Adrenal gland (tissue), 5 donors: ENCODE results near the gene NEK7.

Source experiments
- CTCF ChIP-seq, 6 experiments: fragments of 450-650 bp in 4 of 6; fragments of 200-600 bp in 2 of 6; sonication (generic) in 1 of 6; IDR thresholded peaks; 1 replicate in 5 of 6; 2 replicates in 1 of 6; pipeline versions ENCODE4 v1.5.1 to v1.8.0; 2016 to 2021; ENCODE audit warnings: antibody characterized with exemption in 6 of 6, mild to moderate bottlenecking in 2 of 6, moderate library complexity in 1 of 6
- POLR2A ChIP-seq, 2 donors: fragments of 450-650 bp; IDR thresholded peaks; one replicate each; pipeline ENCODE4 v1.6.1; 2017; ENCODE audit warnings: antibody characterized with exemption in 2 of 2, mild to moderate bottlenecking in 2 of 2, moderate library complexity in 1 of 2
- donor health status: DM: no; HTN: no; CAD: no.

GRCh38 chr1:198153103-198153502, 3.7 kb upstream of the NEK7 start:
- TF ChIP-seq CTCF (IDR thresholded peaks at IDR 0.05) (no peak), POLR2A (IDR thresholded peaks at IDR 0.05) (no peak)
